GM12891 (cell line): ENCODE measurements around the gene MARVELD1.
A peak's percentile ranks its signal among the peaks of the same experiment; 100 is the strongest.

Experiments
- DNase-seq: peaks from one replicate; pipeline ENCODE4 v3.0.0; 2011; ENCODE audit warnings: low spot score; ENCODE audit not compliant: insufficient read length
- FAIRE-seq: peaks from 2 replicates; lab custom pipeline; 2011; peaks lifted over from hg19 to GRCh38; lab: Jason Lieb, UNC
- PAX5 ChIP-seq: IDR thresholded peaks from 2 replicates; pipeline ENCODE4 v1.6.1; 2011; ENCODE audit warnings: low read length, moderate library complexity, mild to moderate bottlenecking; ENCODE audit not compliant: insufficient read depth, severe bottlenecking
- POLR2A ChIP-seq: IDR thresholded peaks from 2 replicates; pipeline ENCODE4 v1.6.1; 2011; ENCODE audit warnings: low read depth, low read length, control low read depth
- POLR2AphosphoS5 ChIP-seq: IDR thresholded peaks from 2 replicates; pipeline ENCODE4 v1.6.1; 2011; ENCODE audit warnings: low read depth, low read length, control low read depth
- POU2F2 ChIP-seq: IDR thresholded peaks from 2 replicates; pipeline ENCODE4 v1.6.1; 2011; ENCODE audit warnings: low read depth, mild to moderate bottlenecking, control low read depth, low read length, moderate library complexity
- SPI1 ChIP-seq: IDR thresholded peaks from 2 replicates; pipeline ENCODE4 v1.6.1; 2011; ENCODE audit warnings: low read depth, low read length, control low read depth
- TAF1 ChIP-seq: IDR thresholded peaks from 2 replicates; pipeline ENCODE4 v1.6.1; 2011; ENCODE audit warnings: low read depth, low read length, control low read depth

The MARVELD1 gene

DNA sequence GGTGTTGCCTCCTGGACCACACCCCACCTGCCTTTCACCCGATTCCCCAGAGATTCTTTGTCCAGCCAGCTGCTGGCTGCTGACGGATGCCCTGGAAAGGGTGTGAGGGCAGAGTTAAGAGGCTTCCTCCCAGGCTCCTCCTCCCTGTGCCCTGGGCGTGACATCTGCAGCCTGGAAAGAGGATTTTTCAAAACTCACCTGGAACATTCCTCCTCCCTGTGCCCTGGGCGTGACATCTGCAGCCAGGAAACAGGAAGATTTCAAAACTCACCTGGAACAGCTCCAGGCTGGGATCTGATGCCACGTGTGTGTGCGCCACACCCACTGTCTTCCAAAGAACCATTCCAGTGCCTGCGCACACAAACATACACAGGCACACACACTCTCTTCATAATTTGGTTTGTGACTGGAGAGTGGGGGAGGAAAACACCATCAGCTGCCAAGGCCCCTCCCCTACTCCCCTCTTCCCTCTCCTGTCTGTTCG, 5.2 kb downstream of the MARVELD1 start:
- DNase-seq (no peak), FAIRE-seq (no peak)
- TF ChIP-seq POLR2AphosphoS5 (no peak), POU2F2 (no peak), TAF1 (no peak), SPI1 (no peak), POLR2A (no peak), PAX5 (no peak)

- no peak for FAIRE-seq
- TF ChIP-seq POLR2AphosphoS5 (no peak), PAX5 (no peak), POU2F2 (no peak), SPI1 (no peak), POLR2A (no peak), TAF1 (no peak)
- no peak for DNase-seq
Observed at GRCh38 chr10:97719602-97720001, 6.1 kb downstream of the MARVELD1 start.

DNA sequence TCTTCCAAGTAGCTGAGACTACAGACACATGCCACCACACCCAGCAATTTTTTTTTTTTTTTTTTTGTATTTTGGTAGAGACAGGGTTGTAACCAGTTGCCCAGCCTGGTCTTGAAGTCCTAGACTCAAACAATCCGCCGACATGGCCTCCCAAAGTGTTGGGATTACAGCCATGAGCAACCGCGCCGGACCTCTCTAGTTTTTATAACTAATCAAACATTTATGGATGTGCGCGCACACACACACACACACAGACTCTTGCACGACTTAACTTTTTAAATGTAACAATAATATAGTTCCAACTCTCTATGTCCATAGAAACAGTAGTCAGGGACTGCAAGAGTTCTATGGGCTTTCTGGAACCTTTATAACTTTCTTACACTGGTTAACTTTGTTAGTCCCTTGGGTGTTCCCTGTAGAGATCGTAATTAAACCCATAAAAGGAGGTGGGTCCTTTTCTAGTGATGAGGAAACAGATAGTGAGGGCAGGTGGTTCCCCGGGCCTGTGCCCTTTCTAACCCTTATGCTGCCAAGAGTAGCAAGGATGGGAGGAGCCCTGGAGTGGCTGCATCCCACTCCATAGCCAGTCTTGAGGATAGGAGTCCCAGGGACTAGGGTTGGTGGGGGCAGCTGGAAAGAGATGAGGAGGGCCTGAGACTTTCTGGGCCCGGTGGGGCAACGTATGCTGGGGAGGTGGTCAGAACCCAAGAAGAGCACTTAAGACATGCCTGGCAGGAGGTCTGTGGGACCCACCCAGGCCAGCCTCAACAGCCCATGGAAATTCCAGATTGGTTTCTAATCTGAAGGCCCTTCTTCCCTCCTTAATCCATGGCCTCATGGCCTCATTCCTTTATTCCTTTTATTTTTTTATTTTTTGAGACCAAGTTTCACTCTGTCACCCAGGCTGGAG, 8.6 kb downstream of the MARVELD1 start:
- FAIRE-seq (no peak), DNase-seq (no peak)
- TF ChIP-seq POLR2AphosphoS5 = no peak
- TF ChIP-seq POU2F2 = no peak
- TF ChIP-seq PAX5 = no peak
- no peak for TF ChIP-seq POLR2A
- no peak for TF ChIP-seq SPI1
- TF ChIP-seq TAF1 = no peak

- FAIRE-seq = no peak
- TF ChIP-seq POLR2AphosphoS5 = no peak
- no peak for TF ChIP-seq POU2F2
- no peak for TF ChIP-seq PAX5
- no peak for TF ChIP-seq POLR2A
- TF ChIP-seq SPI1 = no peak
- TF ChIP-seq TAF1 = no peak
- no peak for DNase-seq
Observed at GRCh38 chr10:97723001-97723400, 9.5 kb downstream of the MARVELD1 start.

DNA sequence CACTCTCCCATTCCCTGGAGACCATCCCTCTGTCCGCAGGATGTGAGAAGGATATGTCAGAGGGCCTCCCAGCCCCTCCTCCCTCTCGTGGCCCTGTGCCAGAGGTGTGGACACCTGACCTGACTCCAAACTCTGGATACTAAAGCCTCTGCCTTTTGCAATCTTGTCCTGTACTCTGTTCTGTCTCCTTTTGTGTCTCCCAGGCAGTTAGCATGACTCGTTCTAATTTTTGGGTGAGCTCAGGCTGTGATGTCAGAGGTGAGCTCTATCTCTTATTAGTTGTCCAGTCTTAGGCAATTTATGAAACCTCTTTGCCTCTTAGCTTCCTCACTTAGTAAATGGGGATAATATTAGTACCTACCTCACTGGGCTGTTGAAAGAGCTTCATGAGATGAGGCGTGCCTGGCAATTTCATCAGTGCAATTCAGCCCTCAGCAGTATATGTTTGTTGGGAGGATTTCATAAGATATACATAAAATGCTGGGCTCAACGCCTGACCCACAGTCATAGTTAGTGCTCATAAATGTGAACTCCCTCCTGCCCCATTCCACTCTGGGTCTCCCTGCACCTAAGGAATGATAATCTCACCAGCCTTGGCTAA, 10.9 kb downstream of the MARVELD1 start:
- TF ChIP-seq PAX5 = no peak
- TF ChIP-seq POLR2AphosphoS5 = no peak
- no peak for TF ChIP-seq POLR2A
- TF ChIP-seq POU2F2 = no peak
- TF ChIP-seq TAF1 = no peak
- TF ChIP-seq SPI1 = no peak
- FAIRE-seq (no peak), DNase-seq (no peak)

DNA sequence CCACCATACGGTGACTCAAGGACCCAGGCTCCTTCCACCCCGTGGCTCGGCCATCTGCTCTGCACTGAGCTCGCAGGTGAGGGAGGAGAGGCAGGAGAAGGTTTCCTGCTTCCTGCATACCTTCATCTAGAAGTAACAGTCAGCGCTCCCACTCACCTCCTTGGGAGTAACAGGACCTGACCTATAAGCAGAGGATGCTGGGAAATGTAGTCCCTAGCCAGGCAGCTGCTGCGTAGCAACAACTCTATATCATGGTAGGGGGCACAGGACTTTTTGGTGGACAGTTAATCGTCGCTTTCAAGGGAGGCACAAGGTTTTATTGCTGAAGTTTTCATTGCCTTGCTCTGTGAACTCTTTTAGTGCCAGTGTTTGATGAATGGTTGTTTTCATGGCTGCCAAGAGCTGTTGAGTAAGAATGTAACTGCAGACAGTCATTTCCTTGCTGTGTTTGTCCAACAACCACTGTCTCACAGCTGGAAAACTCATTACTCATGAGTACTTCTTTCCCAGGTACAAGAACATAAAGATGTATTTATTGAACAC, 13.2 kb downstream of the MARVELD1 start:
- TF ChIP-seq POLR2AphosphoS5 (no peak), SPI1 (no peak), POU2F2 (no peak), POLR2A (no peak), PAX5 (no peak), TAF1 (no peak)
- FAIRE-seq = peak; percentile 52
- DNase-seq = no peak

DNA sequence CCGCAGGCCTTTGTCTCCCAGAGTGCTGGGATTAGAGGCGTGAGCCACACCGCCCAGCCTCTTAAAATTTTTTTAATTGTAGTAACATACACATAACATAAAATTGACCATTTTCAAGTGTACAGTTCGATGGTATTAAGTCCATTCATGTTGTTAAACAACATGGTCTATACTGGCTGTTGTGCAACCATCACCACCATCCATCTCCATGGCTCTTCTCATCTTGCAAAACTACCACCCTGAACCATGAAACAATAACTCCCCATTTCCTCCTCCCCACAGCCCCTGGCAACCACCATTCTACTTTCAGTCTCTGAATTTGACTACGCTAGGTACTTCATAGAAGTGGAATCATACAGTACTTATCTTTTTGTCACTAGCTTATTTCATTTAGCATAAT, 15.5 kb downstream of the MARVELD1 start:
- no peak for DNase-seq
- TF ChIP-seq SPI1 = no peak
- no peak for TF ChIP-seq POLR2A
- no peak for TF ChIP-seq TAF1
- TF ChIP-seq POLR2AphosphoS5 = no peak
- FAIRE-seq = no peak

DNA sequence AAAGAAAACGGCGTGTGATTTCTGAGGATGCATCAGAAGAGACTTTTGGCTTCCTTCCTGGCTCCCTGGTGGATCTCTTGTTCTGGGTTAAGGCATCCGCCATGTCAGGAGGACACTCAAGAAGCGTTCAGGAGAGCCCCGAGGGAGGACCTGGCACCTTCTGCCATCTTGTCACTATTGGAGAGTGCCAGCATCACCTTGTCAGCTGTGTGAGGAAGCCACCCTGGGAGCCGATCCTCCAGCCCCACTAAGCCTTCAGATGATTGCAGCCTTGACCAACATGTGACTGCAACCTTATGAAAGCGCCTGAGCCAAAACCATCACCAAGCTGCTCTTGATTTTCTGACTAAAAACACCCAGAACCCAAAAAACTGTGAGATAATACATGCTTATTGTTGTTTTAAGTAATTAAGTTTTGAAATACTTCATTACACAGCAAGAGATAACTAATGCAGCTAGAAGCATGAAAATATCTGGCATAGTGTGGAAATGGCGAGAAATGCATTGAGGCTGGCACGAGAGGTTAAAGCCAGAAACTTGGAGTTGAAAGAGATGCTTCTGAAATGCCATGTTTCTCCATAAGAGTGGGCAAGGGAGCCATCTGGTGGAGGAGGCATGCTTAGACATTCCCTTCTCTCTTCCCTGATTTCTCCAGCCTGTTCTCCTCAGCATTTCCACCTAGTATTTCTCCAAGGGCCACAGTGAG, 18.0 kb downstream of the MARVELD1 start:
- peak; percentile 81 for FAIRE-seq
- TF ChIP-seq POLR2A = no peak
- TF ChIP-seq TAF1 = no peak
- no peak for TF ChIP-seq POU2F2
- TF ChIP-seq PAX5 = no peak
- TF ChIP-seq SPI1 = no peak
- no peak for TF ChIP-seq POLR2AphosphoS5

More for the DNA sequence above, 18.0 kb downstream of the MARVELD1 start:
- DNase-seq = no peak
